A549 (cell line): ENCODE measurements around the gene ATP8A1.

Experiments used
- CEBPB ChIP-seq, 2 experiments: fragments of >200 bp in 1 of 2; sonication (Bioruptor Twin) in 1 of 2; formaldehyde crosslinking in 1 of 2; IDR thresholded peaks; 2 replicates each; pipeline ENCODE4 v1.6.1; 2012 to 2016
- HDAC2 ChIP-seq: fragments of 200-600 bp; sonication (generic); IDR thresholded peaks from 2 replicates; pipeline ENCODE4 v1.6.1; 2016
- RAD21 ChIP-seq, 2 experiments: fragments of >200 bp in 1 of 2; sonication (Bioruptor Twin) in 1 of 2; formaldehyde crosslinking in 1 of 2; IDR thresholded peaks in 1 of 2; conservative IDR thresholded peaks in 1 of 2; 2 replicates in 1 of 2; 3 replicates in 1 of 2; pipeline ENCODE4 v1.6.1; 2012 to 2018; ENCODE audit warnings: inconsistent platforms in 1 of 2

DNA sequence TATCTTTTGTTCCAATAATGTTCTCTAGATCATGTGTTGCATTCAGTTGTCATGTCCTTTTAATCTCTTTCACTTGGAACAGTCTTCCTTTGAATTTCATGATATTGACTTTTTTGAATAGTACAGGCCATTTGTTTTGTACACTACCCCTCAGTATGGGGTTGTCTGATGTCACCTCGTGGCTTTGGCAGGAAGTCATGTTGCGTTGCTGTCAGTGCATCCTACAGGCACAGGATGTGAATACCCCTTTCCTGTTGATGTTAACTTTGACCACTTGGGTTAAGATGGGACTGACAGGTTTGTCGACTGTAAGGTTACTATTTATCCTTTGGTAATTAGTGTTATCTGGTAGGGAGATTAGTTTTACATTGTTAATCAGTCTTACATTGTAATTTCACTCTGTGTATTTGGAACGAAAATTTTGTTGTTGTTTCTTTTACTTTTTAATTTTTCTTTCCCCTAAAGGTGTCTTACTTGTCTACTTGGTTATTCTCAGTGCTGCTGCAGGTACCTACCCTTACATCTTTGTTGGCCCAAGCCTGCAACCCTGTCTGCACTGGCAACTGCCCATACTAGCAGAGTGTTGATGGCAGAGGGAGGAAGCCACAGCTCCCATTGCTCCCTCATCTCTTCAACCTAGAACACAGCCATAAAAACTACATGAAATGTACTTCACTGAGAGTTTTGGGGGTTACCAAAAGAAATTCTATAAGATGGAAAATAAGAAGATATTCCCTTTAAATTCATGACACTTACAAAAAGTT is 14.7 kb upstream of the ATP8A1 start:
- TF ChIP-seq CEBPB (IDR thresholded peaks at IDR 0.05) (no peak), HDAC2 (no peak), RAD21 (conservative IDR thresholded peaks at IDR 0.05 in 1 of 2, IDR thresholded peaks at IDR 0.05 in 1 of 2) (no peak)
